Gastrocnemius medialis (tissue), 4 donors: ENCODE data around the gene TMEM229B.

Source experiments
- POLR2A ChIP-seq, 2 donors: fragments of 450-650 bp; IDR thresholded peaks; one replicate each; pipeline ENCODE4 v1.6.1; 2017; ENCODE audit warnings: antibody characterized with exemption in 2 of 2, mild to moderate bottlenecking in 2 of 2, moderate library complexity in 2 of 2
- TF ChIP-seq, protein P1 (sequence below), 5 experiments: fragments of 450-650 bp in 3 of 5; fragments of 200-600 bp in 2 of 5; sonication (generic) in 2 of 5; IDR thresholded peaks in 4 of 5; conservative IDR thresholded peaks in 1 of 5; 1 replicate in 4 of 5; 2 replicates in 1 of 5; pipeline ENCODE4 v1.5.1; 2016 to 2019; ENCODE audit warnings: antibody characterized with exemption in 5 of 5, mild to moderate bottlenecking in 3 of 5, moderate library complexity in 3 of 5

DNA sequence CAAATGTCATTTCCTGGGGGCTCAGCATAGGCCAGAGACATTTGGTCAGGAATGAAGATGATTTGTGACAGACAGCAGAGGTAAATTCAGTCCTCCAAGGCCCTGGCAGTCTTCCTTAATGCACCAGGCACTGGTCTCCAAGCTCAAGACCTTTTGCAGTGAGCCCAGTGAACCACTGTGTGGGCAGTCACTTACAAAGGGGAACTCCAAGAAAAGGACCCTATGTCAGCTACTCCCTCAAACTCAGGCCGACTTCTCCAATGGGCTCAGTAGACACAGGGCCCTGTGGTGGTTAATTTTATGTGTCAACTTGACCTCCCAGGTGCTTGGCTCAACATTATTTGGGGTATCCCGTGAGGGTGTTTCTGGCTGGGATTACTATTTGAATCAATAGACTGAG is 47.3 kb downstream of the TMEM229B start:
- TF ChIP-seq, protein P1, sequence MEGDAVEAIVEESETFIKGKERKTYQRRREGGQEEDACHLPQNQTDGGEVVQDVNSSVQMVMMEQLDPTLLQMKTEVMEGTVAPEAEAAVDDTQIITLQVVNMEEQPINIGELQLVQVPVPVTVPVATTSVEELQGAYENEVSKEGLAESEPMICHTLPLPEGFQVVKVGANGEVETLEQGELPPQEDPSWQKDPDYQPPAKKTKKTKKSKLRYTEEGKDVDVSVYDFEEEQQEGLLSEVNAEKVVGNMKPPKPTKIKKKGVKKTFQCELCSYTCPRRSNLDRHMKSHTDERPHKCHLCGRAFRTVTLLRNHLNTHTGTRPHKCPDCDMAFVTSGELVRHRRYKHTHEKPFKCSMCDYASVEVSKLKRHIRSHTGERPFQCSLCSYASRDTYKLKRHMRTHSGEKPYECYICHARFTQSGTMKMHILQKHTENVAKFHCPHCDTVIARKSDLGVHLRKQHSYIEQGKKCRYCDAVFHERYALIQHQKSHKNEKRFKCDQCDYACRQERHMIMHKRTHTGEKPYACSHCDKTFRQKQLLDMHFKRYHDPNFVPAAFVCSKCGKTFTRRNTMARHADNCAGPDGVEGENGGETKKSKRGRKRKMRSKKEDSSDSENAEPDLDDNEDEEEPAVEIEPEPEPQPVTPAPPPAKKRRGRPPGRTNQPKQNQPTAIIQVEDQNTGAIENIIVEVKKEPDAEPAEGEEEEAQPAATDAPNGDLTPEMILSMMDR (IDR thresholded peaks at IDR 0.05 in 4 of 5, conservative IDR thresholded peaks at IDR 0.05 in 1 of 5) = no peak
- TF ChIP-seq POLR2A (IDR thresholded peaks at IDR 0.05) = no peak
